ENCODE results near the gene LRRC27.

LRRC27 gene

GRCh38 chr10:132414402-132415016 is 82.5 kb downstream of the LRRC27 start:
- DNase-seq (ENCODE audit: low read depth, low spot score): no peak

- DNase-seq (ENCODE audit: low read depth, low spot score): no peak
Measured at GRCh38 chr10:132415255-132415654, 83.3 kb downstream of the LRRC27 start.

- DNase-seq (ENCODE audit: low read depth, low spot score): no peak
Measured at GRCh38 chr10:132415956-132416355, 84.0 kb downstream of the LRRC27 start.

GRCh38 chr10:132416566-132417256 is 84.7 kb downstream of the LRRC27 start:
- DNase-seq (ENCODE audit: low read depth, low spot score): no peak

GRCh38 chr10:132417257-132417910 is 85.4 kb downstream of the LRRC27 start:
- no peak for DNase-seq (ENCODE audit: low read depth, low spot score)

GRCh38 chr10:132417957-132418441 is 86.0 kb downstream of the LRRC27 start:
- no peak for DNase-seq (ENCODE audit: low read depth, low spot score)

GRCh38 chr10:132418527-132419416 is 86.8 kb downstream of the LRRC27 start:
- DNase-seq (ENCODE audit: low read depth, low spot score): no peak

- DNase-seq (ENCODE audit: low read depth, low spot score): no peak
Measured at GRCh38 chr10:132419538-132420468, 87.8 kb downstream of the LRRC27 start.

- no peak for DNase-seq (ENCODE audit: low read depth, low spot score)
Measured at GRCh38 chr10:132420469-132420980, 88.5 kb downstream of the LRRC27 start.

GRCh38 chr10:132420981-132421846 is 89.2 kb downstream of the LRRC27 start:
- no peak for DNase-seq (ENCODE audit: low read depth, low spot score)

GRCh38 chr10:132421847-132422751 is 90.1 kb downstream of the LRRC27 start:
- DNase-seq (ENCODE audit: low read depth, low spot score): no peak

GRCh38 chr10:132422903-132423825 is 91.2 kb downstream of the LRRC27 start:
- no peak for DNase-seq (ENCODE audit: low read depth, low spot score)

- no peak for DNase-seq (ENCODE audit: low read depth, low spot score)
Measured at GRCh38 chr10:132423966-132424861, 92.2 kb downstream of the LRRC27 start.

GRCh38 chr10:132425029-132425756 is 93.2 kb downstream of the LRRC27 start:
- no peak for DNase-seq (ENCODE audit: low read depth, low spot score)

- no peak for DNase-seq (ENCODE audit: low read depth, low spot score)
Measured at GRCh38 chr10:132425757-132426155, 93.8 kb downstream of the LRRC27 start.

All from smooth muscle cell of the brain vasculature (primary cell).